Type B pancreatic cell (in vitro differentiated cells): ENCODE measurements around the gene TECR. TPM values are rescaled to one million over a fixed set of nuclear protein-coding genes. Genes with fewer than 3 reads are reported as not detected.

ENCODE experiments used
- DNase-seq: peaks from one replicate; pipeline ENCODE4 v3.0.0; 2021; ENCODE audit warnings: mixed read lengths; ENCODE audit not compliant: unreplicated experiment; ENCODE audit errors: extremely low spot score
- H3K27ac Mint-ChIP-seq: 2 replicates; pipeline ENCODE4 v1.8.0; 2021; ENCODE audit warnings: mild to moderate bottlenecking, mixed read lengths
- H3K27me3 Mint-ChIP-seq: 2 replicates; pipeline ENCODE4 v1.8.0; 2021; ENCODE audit warnings: mixed read lengths
- H3K36me3 Mint-ChIP-seq: 2 replicates; pipeline ENCODE4 v1.8.0; 2021; ENCODE audit warnings: mixed read lengths
- H3K4me1 Mint-ChIP-seq: one replicate; pipeline ENCODE4 v1.8.0; 2021; ENCODE audit warnings: mixed read lengths; ENCODE audit not compliant: unreplicated experiment
- H3K4me3 Mint-ChIP-seq: 2 replicates; pipeline ENCODE4 v1.8.0; 2021; ENCODE audit warnings: mild to moderate bottlenecking, mixed read lengths
- H3K9me3 Mint-ChIP-seq: 2 replicates; pipeline ENCODE4 v1.8.0; 2021; ENCODE audit warnings: mixed read lengths
- total RNA-seq: library from RNA; stranded (reverse); gene quantifications from 2 replicates; pipeline ENCODE4 v1.2.1, GENCODE V29; 2021; ENCODE audit warnings: low replicate concordance
- TF ChIP-seq, protein P1 (sequence below): fragments of 200-600 bp; sonication (generic); conservative IDR thresholded peaks from 2 replicates; pipeline ENCODE4 v1.5.0; 2021; ENCODE audit warnings: antibody characterized with exemption, mild to moderate bottlenecking

TECR gene
- total RNA-seq, 1 donor from 2014 or later = 171 TPM

DNA sequence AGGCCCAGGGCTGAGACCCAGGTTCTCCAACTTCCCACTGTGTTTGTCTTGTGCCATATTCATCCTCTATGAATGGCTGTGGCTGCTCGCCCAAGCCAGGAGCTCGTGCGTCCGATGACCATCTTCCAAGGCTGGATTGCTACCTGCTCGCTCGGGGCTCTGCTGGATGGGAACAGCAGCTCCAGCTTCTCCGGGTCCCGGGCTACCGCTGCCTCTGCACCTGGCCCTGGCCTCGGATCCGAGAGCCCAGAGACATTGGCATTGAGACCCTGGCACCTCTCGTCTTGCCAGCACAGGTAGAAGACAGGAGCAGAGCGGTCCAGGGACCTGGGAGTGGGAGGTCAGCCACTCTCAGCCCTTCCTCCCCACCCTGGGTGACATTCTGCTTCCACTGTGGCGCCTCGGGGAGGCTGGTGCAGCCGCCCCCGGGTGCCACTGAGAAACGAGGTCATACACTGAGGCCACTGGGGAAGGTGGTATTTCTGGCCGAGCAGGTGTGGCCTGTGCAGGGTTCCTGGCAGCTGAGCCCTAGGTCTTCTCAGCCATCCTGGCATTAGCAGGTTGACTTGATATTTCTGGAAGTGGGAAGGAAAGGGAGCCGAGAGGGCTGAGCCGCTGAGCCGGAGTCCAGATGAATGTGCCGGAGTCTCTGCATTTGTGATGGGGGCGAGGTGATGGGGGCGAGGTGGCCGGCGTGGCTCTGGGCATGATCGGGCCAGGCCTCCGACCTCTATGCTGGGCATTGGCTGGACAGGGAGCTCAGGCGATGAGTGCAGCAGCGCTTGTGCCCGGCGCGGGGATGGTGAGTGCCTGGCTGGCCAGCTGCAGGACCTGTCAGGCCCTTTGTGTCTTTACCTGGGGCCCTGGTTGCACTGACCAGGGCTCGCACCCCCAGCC, 23.9 kb downstream of the TECR start:
- TF ChIP-seq, protein P1, sequence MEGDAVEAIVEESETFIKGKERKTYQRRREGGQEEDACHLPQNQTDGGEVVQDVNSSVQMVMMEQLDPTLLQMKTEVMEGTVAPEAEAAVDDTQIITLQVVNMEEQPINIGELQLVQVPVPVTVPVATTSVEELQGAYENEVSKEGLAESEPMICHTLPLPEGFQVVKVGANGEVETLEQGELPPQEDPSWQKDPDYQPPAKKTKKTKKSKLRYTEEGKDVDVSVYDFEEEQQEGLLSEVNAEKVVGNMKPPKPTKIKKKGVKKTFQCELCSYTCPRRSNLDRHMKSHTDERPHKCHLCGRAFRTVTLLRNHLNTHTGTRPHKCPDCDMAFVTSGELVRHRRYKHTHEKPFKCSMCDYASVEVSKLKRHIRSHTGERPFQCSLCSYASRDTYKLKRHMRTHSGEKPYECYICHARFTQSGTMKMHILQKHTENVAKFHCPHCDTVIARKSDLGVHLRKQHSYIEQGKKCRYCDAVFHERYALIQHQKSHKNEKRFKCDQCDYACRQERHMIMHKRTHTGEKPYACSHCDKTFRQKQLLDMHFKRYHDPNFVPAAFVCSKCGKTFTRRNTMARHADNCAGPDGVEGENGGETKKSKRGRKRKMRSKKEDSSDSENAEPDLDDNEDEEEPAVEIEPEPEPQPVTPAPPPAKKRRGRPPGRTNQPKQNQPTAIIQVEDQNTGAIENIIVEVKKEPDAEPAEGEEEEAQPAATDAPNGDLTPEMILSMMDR = no peak
- no peak overlapping the region for H3K4me3 Mint-ChIP-seq
- no peak for DNase-seq
- H3K27ac Mint-ChIP-seq = peak overlapping the region; percentile 82
- H3K9me3 Mint-ChIP-seq = no peaks in the 10 kb centered on the region
- peaks cover 14% of the 10 kb centered on the region for H3K4me1 Mint-ChIP-seq
- H3K27me3 Mint-ChIP-seq = no peaks in the 10 kb centered on the region
- H3K36me3 Mint-ChIP-seq = peaks cover 4% of the 10 kb centered on the region

DNA sequence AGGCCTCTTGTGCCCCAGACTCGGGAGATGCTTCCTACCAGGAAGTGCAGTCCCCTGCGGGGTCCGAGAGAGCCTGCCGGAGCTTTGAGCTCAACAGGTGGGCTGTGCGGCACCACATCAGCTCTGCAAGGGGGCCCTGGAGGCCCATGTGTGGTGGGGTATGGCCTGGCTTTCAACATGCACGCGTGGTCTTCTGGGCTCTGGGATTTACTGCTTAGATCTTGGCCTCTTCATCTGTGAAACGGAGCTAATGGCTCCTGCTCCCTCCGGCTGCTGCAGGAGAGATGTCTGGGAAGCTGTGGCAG, 24.5 kb downstream of the TECR start:
- TF ChIP-seq, protein P1 = no peak
- H3K9me3 Mint-ChIP-seq = no peaks in the 10 kb centered on the region
- no peak for DNase-seq
- peaks cover 4% of the 10 kb centered on the region for H3K36me3 Mint-ChIP-seq
- H3K27me3 Mint-ChIP-seq = no peaks in the 10 kb centered on the region
- peak overlapping the region; percentile 87 for H3K27ac Mint-ChIP-seq
- peak overlapping the region; percentile 31 for H3K4me3 Mint-ChIP-seq
- peaks cover 14% of the 10 kb centered on the region for H3K4me1 Mint-ChIP-seq

GRCh38 chr19:14554382-14554812, 25.0 kb downstream of the TECR start:
- TF ChIP-seq, protein P1 = no peak
- Mint-ChIP-seq H3K36me3 (peaks cover 4% of the 10 kb centered on the region), H3K4me3 (no peak overlapping the region), H3K9me3 (no peaks in the 10 kb centered on the region), H3K27me3 (no peaks in the 10 kb centered on the region), H3K4me1 (peaks cover 14% of the 10 kb centered on the region), H3K27ac (peak overlapping the region; percentile 87)
- DNase-seq = no peak

DNA sequence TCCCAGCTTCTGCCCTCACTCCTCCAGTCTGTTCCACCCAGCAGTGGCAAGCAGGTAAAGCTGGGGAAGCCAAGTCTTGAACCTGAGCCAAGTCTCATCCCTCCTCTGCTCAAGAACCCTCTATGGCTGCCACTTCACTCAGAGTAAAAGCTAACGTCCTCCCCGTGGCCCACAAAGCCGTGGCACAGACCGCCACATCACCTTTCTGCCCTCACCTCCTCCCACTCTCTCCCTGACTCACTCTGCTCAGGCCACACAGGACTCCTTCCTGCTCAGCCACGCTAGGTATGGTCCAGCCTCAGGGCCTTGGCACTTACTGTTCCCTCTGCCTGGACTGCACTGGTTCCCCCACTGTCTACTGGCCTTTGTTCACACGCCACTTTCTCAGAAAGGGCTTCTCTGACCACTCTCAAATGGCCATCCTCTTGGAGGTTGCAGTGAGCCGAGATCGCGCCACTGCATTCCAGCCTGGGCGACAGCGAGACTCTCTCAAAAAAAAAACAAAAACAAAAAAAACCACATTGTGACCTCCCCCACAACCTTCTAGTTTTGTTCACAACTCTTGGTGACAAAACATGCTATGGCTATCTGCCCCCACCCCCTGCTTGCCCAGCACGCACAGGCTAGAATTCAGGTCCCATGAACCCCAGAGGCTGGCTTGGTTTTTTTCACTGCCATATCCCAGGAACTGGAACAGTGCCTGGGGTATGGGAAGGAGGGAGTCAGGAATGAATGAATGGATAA, 26.7 kb downstream of the TECR start:
- H3K9me3 Mint-ChIP-seq = no peaks in the 10 kb centered on the region
- peak overlapping the region; percentile 45 for H3K4me3 Mint-ChIP-seq
- TF ChIP-seq, protein P1 = no peak
- no peaks in the 10 kb centered on the region for H3K27me3 Mint-ChIP-seq
- H3K27ac Mint-ChIP-seq = peak overlapping the region; percentile 81
- DNase-seq = no peak
- peaks cover 14% of the 10 kb centered on the region for H3K4me1 Mint-ChIP-seq
- no peaks in the 10 kb centered on the region for H3K36me3 Mint-ChIP-seq

- Mint-ChIP-seq H3K4me3 (peak overlapping the region; percentile 45), H3K36me3 (no peaks in the 10 kb centered on the region), H3K27ac (peak overlapping the region; percentile 81), H3K4me1 (peaks cover 17% of the 10 kb centered on the region), H3K9me3 (no peaks in the 10 kb centered on the region), H3K27me3 (no peaks in the 10 kb centered on the region)
- no peak for DNase-seq
- TF ChIP-seq, protein P1 = peak; percentile 96
Observed at GRCh38 chr19:14556662-14557188, 27.3 kb downstream of the TECR start.
